HG02610 (cell line): Measurements from ENCODE around the gene SF3B1.
"Not testable (repeated sequence)": the region's sequence is repeated elsewhere in the genome, so short reads cannot be mapped to it uniquely, and the experiment has no call there.

ENCODE experiments used
- ATAC-seq: cut with Tn5 transposase; IDR thresholded peaks from one replicate; pipeline ENCODE4 v1.9.1; 2021; ENCODE audit warnings: mild to moderate bottlenecking, moderate library complexity; ENCODE audit not compliant: unreplicated experiment

SF3B1 gene

GRCh38 chr2:197434541-197435513 is at the start of gene SF3B1:
TSS of gene SF3B1 (minus strand) at chr2:197435028. CDS start at chr2:197434999, 29 bp downstream.
- peak; percentile 93 for ATAC-seq

GRCh38 chr2:197484248-197484647 is 49.4 kb upstream of the SF3B1 start:
- ATAC-seq, result peak; percentile 11

DNA sequence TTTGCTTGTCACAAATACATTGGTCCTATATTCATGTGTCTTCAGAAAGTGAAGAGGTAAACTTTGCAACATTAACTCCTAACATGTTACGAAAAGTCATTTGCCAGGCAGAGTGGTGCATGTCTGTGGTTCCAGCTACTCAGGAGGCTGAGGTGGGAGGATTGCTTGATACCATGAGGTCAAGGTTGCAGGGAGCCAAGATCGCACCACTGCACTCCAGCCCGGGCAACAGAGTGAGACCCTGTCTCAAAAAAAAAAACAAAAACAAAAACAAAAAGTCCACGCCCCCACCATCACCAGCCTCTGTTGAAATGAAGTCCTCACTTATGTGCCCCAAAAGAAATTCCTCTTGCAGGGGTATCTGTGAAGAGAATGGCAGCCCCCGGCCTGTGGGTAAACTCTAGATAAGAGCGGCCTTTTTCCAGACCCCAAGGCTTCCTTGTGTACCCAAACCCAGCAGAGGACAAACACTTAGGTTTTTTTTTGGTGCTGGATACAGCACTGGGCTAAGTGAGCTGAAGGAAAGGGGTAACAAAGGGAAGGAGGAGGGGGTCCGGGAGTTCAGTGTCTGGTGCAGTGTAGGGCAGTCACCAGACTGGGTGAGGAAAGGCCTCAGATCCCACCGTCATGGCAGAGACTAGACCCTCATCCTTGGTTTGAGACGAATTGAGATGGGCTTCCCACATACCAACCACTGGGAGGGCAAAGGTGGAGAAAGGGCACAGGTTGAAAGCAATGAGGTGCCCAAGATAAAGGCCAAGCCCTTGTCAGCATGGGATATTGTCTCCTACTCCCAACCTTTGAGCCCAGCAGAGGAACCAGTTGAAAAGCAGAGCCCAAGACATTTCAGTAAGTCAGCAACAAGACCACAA is 45.6 kb upstream of the SF3B1 start:
- ATAC-seq, result no peak

DNA sequence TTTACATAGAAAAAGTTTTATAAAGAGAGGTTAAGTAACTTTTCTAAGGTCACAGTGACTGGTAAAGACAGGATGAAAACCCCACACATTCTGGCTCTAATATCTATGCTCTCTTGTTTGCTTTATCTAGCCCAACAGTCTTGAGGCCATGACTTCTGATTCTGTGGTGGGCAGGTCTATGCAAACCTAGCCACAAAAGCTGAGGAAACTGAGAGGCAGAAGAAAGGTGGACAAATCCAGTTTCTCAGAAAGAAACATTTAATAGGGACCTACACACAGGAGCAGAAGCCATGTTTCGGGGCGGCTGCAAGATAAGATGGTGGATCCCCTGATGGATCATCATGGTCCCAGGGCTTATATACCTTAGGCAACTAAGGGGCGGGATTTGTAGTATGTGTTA is 43.0 kb upstream of the SF3B1 start:
- ATAC-seq, result no peak

DNA sequence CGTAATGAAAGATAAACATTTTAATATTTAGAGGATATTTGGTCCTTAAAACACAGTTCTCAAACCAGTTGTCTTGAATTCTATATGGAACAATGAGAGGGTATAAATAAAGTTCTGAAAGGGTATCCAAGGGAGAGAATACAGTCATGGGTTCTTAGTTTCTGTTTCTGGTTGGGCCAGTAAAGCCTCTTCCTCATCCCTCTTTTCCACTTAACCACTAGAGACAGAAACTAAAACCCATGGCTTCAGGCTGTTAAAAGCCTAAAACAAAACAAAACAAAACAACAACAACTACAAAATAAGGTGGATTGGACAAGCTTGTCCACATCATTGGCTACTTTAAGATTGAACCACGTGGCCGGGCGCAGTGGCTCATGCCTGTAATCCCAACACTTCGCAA is 37.3 kb upstream of the SF3B1 start:
- ATAC-seq, result no peak

DNA sequence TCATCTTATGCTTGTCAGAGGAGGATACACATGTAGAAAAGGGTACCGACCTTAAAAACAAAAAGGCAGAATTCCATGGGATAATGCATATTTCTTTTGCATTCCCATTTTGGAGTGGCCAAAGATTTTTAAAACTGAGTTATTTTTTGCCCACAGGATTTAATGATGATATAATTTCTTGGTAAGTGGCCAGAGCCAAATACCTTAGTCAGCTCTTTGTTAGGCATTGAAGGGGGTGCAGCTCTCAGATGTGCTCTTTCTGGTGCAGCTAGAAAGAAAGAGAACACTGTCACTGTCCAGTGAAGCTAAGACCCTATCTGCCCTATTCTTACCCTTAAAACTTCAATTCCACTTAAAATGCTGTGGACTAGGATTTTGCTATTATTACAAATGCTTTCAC is 29.3 kb upstream of the SF3B1 start:
- ATAC-seq, result no peak

GRCh38 chr2:197461057-197461456 is 26.2 kb upstream of the SF3B1 start:
- no peak for ATAC-seq

DNA sequence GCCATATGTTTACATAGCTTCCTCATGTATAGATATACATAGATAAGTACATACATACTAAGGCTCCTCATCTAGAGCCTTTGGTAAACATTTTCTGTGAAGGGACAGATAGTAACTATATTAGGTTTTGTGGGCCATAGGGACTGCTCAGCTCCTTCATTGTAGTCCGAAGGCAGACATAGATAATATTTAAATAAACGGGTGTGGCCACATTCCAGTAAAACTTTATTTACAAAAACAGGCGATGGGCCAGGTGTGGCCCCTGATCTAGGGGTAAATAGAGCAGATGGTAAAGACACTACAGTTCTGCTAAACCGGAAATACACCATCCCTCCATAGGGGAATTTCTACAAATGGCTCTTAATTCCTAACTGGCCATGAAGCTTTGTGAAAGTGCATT is 25.8 kb upstream of the SF3B1 start:
- ATAC-seq, result no peak

DNA sequence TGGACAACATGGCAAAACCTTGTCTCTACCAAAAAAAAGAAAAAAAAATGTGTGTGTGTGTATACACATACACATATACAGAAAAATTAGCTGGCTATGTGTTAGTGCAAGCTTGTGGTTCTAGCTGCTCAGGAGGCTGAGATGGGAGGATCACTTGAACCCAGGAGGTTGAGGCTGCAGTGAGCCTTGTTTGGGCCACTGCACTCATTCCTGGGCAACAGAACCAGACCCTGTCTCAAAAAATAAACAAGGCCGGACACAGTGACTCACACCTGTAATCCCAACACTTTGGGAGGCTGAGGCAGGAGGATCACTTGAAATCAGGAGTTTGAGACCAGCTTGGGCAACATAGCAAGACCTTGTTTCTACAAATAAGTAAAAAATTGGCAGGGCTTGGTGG is 20.6 kb upstream of the SF3B1 start:
- no peak for ATAC-seq

GRCh38 chr2:197454923-197455322 is 20.1 kb upstream of the SF3B1 start:
- ATAC-seq, result no peak

GRCh38 chr2:197453914-197454398 is 19.1 kb upstream of the SF3B1 start:
- peak; percentile 27 for ATAC-seq

DNA sequence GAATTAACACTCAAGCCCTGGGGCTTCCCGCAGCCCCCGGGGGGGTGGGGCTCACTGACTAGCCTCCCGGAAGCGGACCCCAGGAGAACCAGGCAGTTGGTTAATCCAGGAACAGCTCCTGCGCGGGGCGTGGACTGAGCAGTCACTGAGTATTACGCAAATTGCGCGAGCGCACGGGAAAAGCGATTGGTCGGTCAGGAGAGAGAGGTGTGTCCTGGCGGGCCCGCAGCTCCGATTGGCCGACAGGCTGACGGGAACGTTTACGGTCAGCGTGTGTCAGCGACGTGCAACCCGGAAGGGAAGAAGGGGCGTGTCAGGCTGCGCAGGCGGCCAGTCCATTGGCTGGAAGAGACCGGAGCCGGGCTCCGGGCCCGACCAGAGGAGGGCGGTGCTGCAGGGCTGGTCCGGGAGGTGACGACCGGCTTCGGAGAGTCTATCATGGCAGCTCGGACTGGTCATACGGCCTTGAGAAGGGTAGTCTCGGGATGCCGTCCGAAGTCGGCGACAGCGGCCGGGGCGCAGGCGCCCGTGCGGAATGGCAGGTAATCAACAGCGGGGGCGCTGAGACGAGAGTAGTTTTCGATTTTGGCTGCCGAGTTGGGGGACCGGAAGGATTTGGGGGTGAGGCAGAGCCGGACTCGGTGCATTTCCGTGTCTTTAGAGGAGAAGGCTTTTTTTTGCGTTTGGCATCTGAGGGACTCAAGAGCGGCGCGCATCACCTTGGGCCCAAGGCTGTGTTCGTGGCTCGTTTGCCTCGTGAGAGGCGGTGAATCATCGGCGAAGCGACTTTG is 18.5 kb upstream of the SF3B1 start, which contains the start of gene COQ10B:
Gene COQ10B (plus strand): TSS at position 430 of the 791 bp plus-strand sequence. CDS start 9 bp downstream, at position 439.
- ATAC-seq, result peak; percentile 96

DNA sequence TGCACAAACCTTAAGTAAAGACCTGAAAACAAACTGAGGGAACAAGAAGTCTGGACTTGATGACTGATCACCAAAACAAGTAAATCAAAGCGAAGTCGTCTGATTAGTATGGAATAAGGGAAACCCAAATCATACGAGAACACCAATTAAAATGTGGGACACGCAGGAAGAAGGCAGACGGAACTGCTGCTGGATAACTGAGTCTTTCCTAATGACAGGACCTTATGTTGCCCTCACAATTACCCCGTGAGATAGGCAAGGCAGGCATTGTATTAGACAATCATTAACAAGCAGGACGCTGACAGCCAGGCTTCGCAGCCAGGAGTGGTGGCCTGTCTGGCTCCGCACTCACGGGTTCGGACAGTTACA is 17.9 kb upstream of the SF3B1 start:
- ATAC-seq, result no peak

DNA sequence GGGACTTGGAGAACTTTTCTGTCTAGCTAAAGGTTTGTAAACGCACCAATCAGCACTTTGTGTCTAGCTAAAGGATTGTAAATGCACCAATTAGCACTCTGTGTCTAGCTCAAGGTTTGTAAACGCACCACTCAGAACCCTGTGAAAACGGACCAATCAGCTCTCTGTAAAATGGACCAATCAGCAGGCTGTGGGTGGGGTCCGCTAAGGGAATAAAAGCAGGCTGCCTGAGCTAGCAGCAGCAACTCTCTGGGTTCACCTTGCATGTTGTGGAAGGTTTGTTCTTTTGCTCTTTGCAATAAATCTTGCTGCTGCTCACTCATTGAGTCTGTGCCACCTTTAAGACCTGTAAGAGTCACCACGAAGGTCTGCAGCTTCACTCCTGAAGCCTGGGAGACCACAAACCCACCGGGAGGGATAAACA is 16.1 kb upstream of the SF3B1 start:
- not testable (repeated sequence) for ATAC-seq

DNA sequence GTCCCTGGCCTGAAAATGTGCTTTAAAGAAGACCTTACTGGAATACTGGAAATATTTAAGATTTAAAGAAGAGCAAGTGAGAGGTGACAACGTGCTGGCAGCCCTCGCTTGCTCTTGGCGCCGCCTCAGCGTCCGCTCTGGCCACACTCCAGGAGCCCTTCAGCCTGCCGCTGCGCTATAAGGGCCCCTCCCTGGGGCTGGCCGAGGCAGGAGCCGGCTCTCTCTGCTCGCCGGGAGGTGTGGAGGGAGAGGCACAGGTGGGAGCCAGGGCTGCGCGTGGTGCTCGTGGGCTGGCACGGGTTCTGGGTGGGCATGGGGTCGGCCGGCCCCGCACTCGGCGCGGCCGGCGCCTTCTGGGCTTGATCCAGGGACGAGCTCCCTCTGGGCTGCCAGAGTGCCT is 15.6 kb upstream of the SF3B1 start:
- no peak for ATAC-seq

DNA sequence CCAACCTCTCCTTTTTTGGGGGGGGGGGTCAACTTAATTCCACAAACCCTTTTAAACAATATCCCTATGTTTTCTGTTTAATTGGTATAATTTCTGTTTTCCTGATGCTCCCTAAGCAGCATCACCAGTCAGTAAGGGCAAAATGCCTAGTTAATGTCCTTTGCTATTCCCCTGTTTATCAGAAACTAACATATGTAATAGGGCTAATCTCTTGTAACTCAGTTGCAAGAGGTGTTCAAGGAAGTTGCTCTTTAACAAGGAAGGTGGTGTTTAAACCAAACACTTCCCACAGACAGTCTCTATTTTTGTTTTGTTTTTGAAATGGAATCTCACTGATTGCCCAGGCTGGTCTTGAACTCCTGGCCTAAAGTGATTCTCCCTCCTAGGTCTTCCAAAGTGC is 12.0 kb upstream of the SF3B1 start:
- ATAC-seq, result no peak

DNA sequence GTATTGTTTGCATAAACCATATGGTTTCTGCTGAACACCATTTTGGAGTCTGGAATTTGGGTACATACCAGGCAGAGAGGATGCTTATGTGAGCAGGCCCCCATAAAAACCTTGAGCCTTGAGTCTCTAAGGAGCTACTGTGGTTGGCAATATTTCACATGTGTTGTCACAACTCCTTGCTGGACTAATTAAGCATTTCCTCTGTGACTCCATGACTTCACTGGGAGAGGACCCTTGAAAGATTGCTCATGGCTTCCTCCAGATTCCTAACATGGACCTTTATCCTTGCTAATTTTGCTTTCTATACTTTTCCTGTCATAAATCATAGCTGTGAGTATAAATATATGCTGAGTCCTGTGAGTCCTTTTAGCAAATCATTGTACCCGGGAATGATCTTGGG is 10.9 kb upstream of the SF3B1 start:
- ATAC-seq, result no peak

DNA sequence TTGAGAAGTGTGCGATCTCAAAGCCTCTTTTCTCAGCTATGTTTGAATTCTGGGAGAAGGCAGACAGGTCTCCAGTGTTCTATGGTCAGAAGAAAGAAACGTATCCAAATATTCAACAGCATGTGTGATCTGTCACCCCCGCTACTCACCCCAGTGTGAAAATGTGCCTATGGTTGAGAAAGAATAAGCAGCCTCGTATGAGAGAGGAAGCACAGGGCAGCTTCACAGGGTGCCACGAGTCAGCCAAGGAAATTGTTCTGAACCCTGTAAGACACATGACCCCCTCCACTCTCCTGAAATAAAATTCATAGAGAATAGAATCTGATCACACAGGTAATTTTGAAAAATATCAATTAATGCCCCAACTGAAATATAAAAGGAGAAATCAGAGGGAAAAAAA is 8.0 kb upstream of the SF3B1 start:
- no peak for ATAC-seq

GRCh38 chr2:197437380-197437779 is 2.6 kb upstream of the SF3B1 start:
- ATAC-seq, result no peak

DNA sequence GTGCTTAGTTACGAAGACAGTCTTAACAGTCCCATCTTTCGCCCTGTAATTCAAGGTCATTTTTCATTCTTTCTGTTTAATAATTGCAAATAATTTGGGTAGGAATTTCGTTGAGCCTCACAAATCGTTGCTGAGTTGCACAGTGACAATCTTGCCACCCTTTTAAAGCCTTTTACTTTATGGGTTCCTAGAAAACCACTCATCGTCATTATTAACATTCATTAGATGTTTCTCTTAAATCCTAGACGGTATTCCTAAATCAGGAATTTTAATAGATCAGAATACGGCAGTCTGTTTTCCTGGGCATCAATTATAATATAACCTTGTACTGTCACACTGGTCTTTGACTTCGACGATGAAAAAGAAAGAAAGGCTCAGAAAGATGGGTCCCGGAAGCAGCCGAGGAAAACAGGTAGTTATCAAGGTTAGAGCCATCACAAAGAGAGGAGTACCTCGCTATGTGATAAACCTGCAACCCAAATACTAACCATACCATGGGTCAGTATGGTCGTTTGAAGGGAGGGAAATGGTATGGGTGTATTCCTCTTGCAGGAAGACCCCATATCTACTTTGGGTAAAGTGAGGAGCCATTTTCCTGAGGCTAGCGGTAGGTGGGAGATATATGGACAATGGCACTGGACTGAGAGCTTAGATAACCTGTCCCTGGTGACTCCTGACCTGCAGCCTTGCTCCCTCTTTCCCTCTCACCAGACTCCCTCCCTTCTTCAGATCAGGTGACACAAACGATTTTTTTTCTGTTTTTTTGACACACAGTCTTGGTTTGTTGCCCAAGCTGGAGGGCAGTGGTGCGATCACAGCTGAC is 981 bp upstream of the SF3B1 start:
- ATAC-seq, result no peak
